HepG2 (cell line): ENCODE data around the gene PLXNA3. TPM values are rescaled to one million over a fixed set of nuclear protein-coding genes. Genes with fewer than 3 reads are reported as not detected.

Experiments
- ARID3A ChIP-seq: IDR thresholded peaks from 2 replicates; pipeline ENCODE4 v1.6.1; 2012; ENCODE audit warnings: low read depth, low read length, improper control_type of control experiment
- ATF3 ChIP-seq: sonication (generic); formaldehyde crosslinking; IDR thresholded peaks from 2 replicates; pipeline ENCODE4 v1.4.0; 2020; ENCODE audit warnings: missing genetic modification reagents
- CBX5 ChIP-seq: sonication (generic); formaldehyde crosslinking; IDR thresholded peaks from 2 replicates; pipeline ENCODE4 v1.4.0; 2020; ENCODE audit warnings: missing genetic modification reagents, borderline replicate concordance
- ETS1 ChIP-seq: sonication (generic); formaldehyde crosslinking; IDR thresholded peaks from 2 replicates; pipeline ENCODE4 v1.4.0; 2020; ENCODE audit warnings: missing genetic modification reagents
- HDAC2 ChIP-seq: sonication (generic); formaldehyde crosslinking; IDR thresholded peaks from 2 replicates; pipeline ENCODE4 v1.4.0; 2020; ENCODE audit warnings: missing genetic modification reagents
- HNRNPH1 ChIP-seq: fragments of 200-400 bp; formaldehyde crosslinking; optimal IDR thresholded peaks from 2 replicates; pipeline ENCODE3; 2017; ENCODE audit warnings: mild to moderate bottlenecking, low read depth, low read length
- MAX ChIP-seq: IDR thresholded peaks from 2 replicates; pipeline ENCODE4 v1.6.1; 2012; ENCODE audit warnings: inconsistent platforms
- MED13 ChIP-seq: sonication (generic); formaldehyde crosslinking; IDR thresholded peaks from 2 replicates; pipeline ENCODE4 v1.5.0; 2020; ENCODE audit warnings: missing genetic modification reagents
- MLXIP ChIP-seq: sonication (generic); formaldehyde crosslinking; IDR thresholded peaks from 2 replicates; pipeline ENCODE4 v1.9.0; 2021; ENCODE audit warnings: missing genetic modification reagents, borderline replicate concordance
- MXD4 ChIP-seq: IDR thresholded peaks from 2 replicates; pipeline ENCODE4 v1.6.1; 2016; ENCODE audit warnings: mild to moderate bottlenecking, missing biosample characterization, missing genetic modification reagents
- NAIF1 ChIP-seq: sonication (generic); formaldehyde crosslinking; IDR thresholded peaks from 2 replicates; pipeline ENCODE4 v1.5.0; 2020; ENCODE audit warnings: mild to moderate bottlenecking, missing genetic modification reagents, borderline replicate concordance
- NPAS2 ChIP-seq: sonication (generic); formaldehyde crosslinking; IDR thresholded peaks from 2 replicates; pipeline ENCODE4 v1.8.0; 2022; ENCODE audit warnings: mild to moderate bottlenecking, missing genetic modification reagents, borderline replicate concordance
- RELA ChIP-seq: sonication (generic); formaldehyde crosslinking; IDR thresholded peaks from 2 replicates; pipeline ENCODE4 v1.4.0; 2020; ENCODE audit warnings: missing genetic modification reagents
- RNF2 ChIP-seq: fragments of 450-650 bp; conservative IDR thresholded peaks from 2 replicates; pipeline ENCODE4 v1.6.1; 2016; ENCODE audit warnings: low read depth
- SETDB1 ChIP-seq: sonication (generic); formaldehyde crosslinking; IDR thresholded peaks from 2 replicates; pipeline ENCODE4 v1.5.1; 2020; ENCODE audit warnings: missing genetic modification reagents, mild to moderate bottlenecking, borderline replicate concordance
- SOX5 ChIP-seq: IDR thresholded peaks from 2 replicates; pipeline ENCODE4 v1.6.1; 2016; ENCODE audit warnings: borderline replicate concordance
- TEAD3 ChIP-seq: optimal IDR thresholded peaks from 2 replicates; pipeline ENCODE3; 2016; ENCODE audit warnings: borderline replicate concordance
- ZFP36 ChIP-seq: fragments of 150-350 bp; IDR thresholded peaks from 2 replicates; pipeline ENCODE4 v1.6.1; 2018; ENCODE audit warnings: borderline replicate concordance, low read length, low read depth; ENCODE audit not compliant: partially characterized antibody
- ZNF275 ChIP-seq: sonication (generic); formaldehyde crosslinking; IDR thresholded peaks from 2 replicates; pipeline ENCODE4 v1.8.0; 2022; ENCODE audit warnings: missing genetic modification reagents, mild to moderate bottlenecking, inconsistent platforms, borderline replicate concordance
- ZNF75D ChIP-seq: sonication (generic); formaldehyde crosslinking; IDR thresholded peaks from 2 replicates; pipeline ENCODE4 v1.8.1; 2023; ENCODE audit warnings: missing genetic modification reagents, mild to moderate bottlenecking, borderline replicate concordance
- ZNF784 ChIP-seq: sonication (generic); formaldehyde crosslinking; IDR thresholded peaks from 2 replicates; pipeline ENCODE4 v1.5.1; 2020; ENCODE audit warnings: missing genetic modification reagents, mild to moderate bottlenecking, borderline replicate concordance
- ZZZ3 ChIP-seq: sonication (generic); formaldehyde crosslinking; IDR thresholded peaks from 2 replicates; pipeline ENCODE4 v1.4.0; 2020; ENCODE audit warnings: missing genetic modification reagents, mild to moderate bottlenecking, borderline replicate concordance
- polyA plus RNA-seq, 8 experiments: library from polyadenylated mRNA; depleted of rRNA in 3 of 8; stranded (reverse) in 7 of 8; unstranded in 1 of 8; fragments of >200 nt; fragmentation: Illumina TruSeq in 4 of 8; extraction: Trizol in 4 of 8; gene quantifications; 2 replicates each; pipeline versions ENCODE4 v1.2.1 to v1.2.3, GENCODE V29; 2011 to 2016; ENCODE audit warnings: low read depth in 4 of 8, missing spikeins in 1 of 8, mixed read lengths in 1 of 8; ENCODE audit not compliant: insufficient read depth in 1 of 8
- total RNA-seq, 5 experiments: library from RNA; depleted of rRNA; stranded (reverse); fragments of >200 nt; fragmentation: Illumina TruSeq; extraction: Trizol; gene quantifications; 2 replicates each; pipeline ENCODE4 v1.2.3, GENCODE V29; 2016; ENCODE audit warnings: low read depth in 1 of 5

PLXNA3 gene
- total and polyA plus RNA-seq, 2 of the 13 experiments (the other 11 are each of a cell fraction or from before 2014, with no cell fraction given) = 5.8 to 20.6 TPM

- TF ChIP-seq ZNF784 (no peak), ETS1 (no peak), MAX (peak; percentile 46; the same call in 1 of the 2 replicates), RNF2 (no peak), MED13 (CRISPR knock-in tag) (no peak), ARID3A (no peak), ZZZ3 (CRISPR knock-in tag) (no peak), MXD4 (no peak), SETDB1 (CRISPR knock-in tag) (no peak), RELA (no peak), ATF3 (no peak), CBX5 (CRISPR knock-in tag) (no peak), HNRNPH1 (no peak), TEAD3 (no peak), MLXIP (CRISPR knock-in tag) (no peak), ZNF275 (CRISPR knock-in tag) (no peak), SOX5 (no peak), ZNF75D (CRISPR knock-in tag) (no peak), HDAC2 (CRISPR knock-in tag) (no peak), ZFP36 (no peak), NAIF1 (CRISPR knock-in tag) (no peak), NPAS2 (CRISPR knock-in tag) (no peak)
These were observed 59.2 kb downstream of the PLXNA3 start (continued) for GRCh38 chrX:154517101-154517781.
